Measurements from ENCODE around the gene ACER1. TPM values are rescaled to one million over a fixed set of nuclear protein-coding genes. Genes with fewer than 3 reads are reported as not detected.

The ACER1 gene
- total RNA-seq, 2 donors from 2014 or later: 5.3 TPM; not detected in 1

GRCh38 chr19:6326815-6327214 is 6.6 kb downstream of the ACER1 start:
- no peak for DNase-seq (ENCODE audit: low spot score)
- 83% methylated on average over 5 of the region's 5 CpGs for WGBS
- Histone ChIP-seq H3K9me3 (no peaks in the 10 kb centered on the region), H3K4me3 (no peak overlapping the region), H3K27ac (no peak overlapping the region), H3K36me3 (no peaks in the 10 kb centered on the region), H3K27me3 (replicated peaks; ENCODE audit: insufficient read depth) (no peaks in the 10 kb centered on the region), H3K4me1 (replicated peaks) (no peaks in the 10 kb centered on the region)
- intact Hi-C loops (cut with DNase I): no loop called here
- no peak for TF ChIP-seq POLR2A (IDR thresholded peaks at IDR 0.05)
- no peak for TF ChIP-seq CTCF (IDR thresholded peaks at IDR 0.05)
- TF ChIP-seq POLR2AphosphoS5 (IDR thresholded peaks at IDR 0.05): no peak

- Histone ChIP-seq H3K4me3 (no peak overlapping the region), H3K9me3 (no peaks in the 10 kb centered on the region), H3K27me3 (replicated peaks; ENCODE audit: insufficient read depth) (no peaks in the 10 kb centered on the region), H3K4me1 (replicated peaks) (no peaks in the 10 kb centered on the region), H3K36me3 (no peaks in the 10 kb centered on the region), H3K27ac (no peak overlapping the region)
- 84% methylated on average over 4 of the region's 4 CpGs for WGBS
- intact Hi-C loops (cut with DNase I): no loop called here
- TF ChIP-seq POLR2A (IDR thresholded peaks at IDR 0.05) (no peak), CTCF (IDR thresholded peaks at IDR 0.05) (no peak), POLR2AphosphoS5 (IDR thresholded peaks at IDR 0.05) (no peak)
- no peak for DNase-seq (ENCODE audit: low spot score)
These were observed 7.8 kb downstream of the ACER1 start for GRCh38 chr19:6325614-6326013.

GRCh38 chr19:6324757-6325156 is 8.7 kb downstream of the ACER1 start:
- Histone ChIP-seq H3K4me1 (replicated peaks) (no peaks in the 10 kb centered on the region), H3K36me3 (no peaks in the 10 kb centered on the region), H3K27ac (no peak overlapping the region), H3K9me3 (no peaks in the 10 kb centered on the region), H3K4me3 (no peak overlapping the region), H3K27me3 (replicated peaks; ENCODE audit: insufficient read depth) (no peaks in the 10 kb centered on the region)
- WGBS: 64% methylated on average over 4 of the region's 4 CpGs
- no peak for DNase-seq (ENCODE audit: low spot score)
- intact Hi-C loops (cut with DNase I): no loop called here
- TF ChIP-seq POLR2A (IDR thresholded peaks at IDR 0.05): no peak
- TF ChIP-seq CTCF (IDR thresholded peaks at IDR 0.05): no peak
- no peak for TF ChIP-seq POLR2AphosphoS5 (IDR thresholded peaks at IDR 0.05)

GRCh38 chr19:6322284-6322683 is 11.1 kb downstream of the ACER1 start:
- 65% methylated on average over 3 of the region's 3 CpGs for WGBS
- H3K4me1 ChIP-seq (replicated peaks): no peaks in the 10 kb centered on the region
- H3K4me3 ChIP-seq: no peak overlapping the region
- DNase-seq (ENCODE audit: low spot score): no peak
- no peaks in the 10 kb centered on the region for H3K9me3 ChIP-seq
- H3K27me3 ChIP-seq (replicated peaks; ENCODE audit: insufficient read depth): no peaks in the 10 kb centered on the region
- intact Hi-C loops (cut with DNase I): no loop called here
- no peaks in the 10 kb centered on the region for H3K36me3 ChIP-seq
- TF ChIP-seq CTCF (IDR thresholded peaks at IDR 0.05) (no peak), POLR2AphosphoS5 (IDR thresholded peaks at IDR 0.05) (no peak), POLR2A (IDR thresholded peaks at IDR 0.05) (no peak)
- no peak overlapping the region for H3K27ac ChIP-seq

GRCh38 chr19:6319376-6319775 is 14.0 kb downstream of the ACER1 start:
- no peak for TF ChIP-seq POLR2AphosphoS5 (IDR thresholded peaks at IDR 0.05)
- no peak for TF ChIP-seq CTCF (IDR thresholded peaks at IDR 0.05)
- no peak for TF ChIP-seq POLR2A (IDR thresholded peaks at IDR 0.05)
- WGBS: 38% methylated on average over 4 of the region's 4 CpGs
- Histone ChIP-seq H3K36me3 (no peaks in the 10 kb centered on the region), H3K27ac (no peak overlapping the region), H3K4me1 (replicated peaks) (no peaks in the 10 kb centered on the region), H3K4me3 (no peak overlapping the region), H3K9me3 (no peaks in the 10 kb centered on the region), H3K27me3 (replicated peaks; ENCODE audit: insufficient read depth) (no peaks in the 10 kb centered on the region)
- intact Hi-C loops (cut with DNase I): no loop called here
- no peak for DNase-seq (ENCODE audit: low spot score)

Data from prostate gland (tissue), 2 donors.